GM18517 (cell line): ENCODE results near the gene CACNA1B.

ENCODE experiments used
- ATAC-seq: cut with Tn5 transposase; IDR thresholded peaks from one replicate; pipeline ENCODE4 v1.9.1; 2021; ENCODE audit warnings: mild to moderate bottlenecking, moderate library complexity; ENCODE audit not compliant: unreplicated experiment

Gene CACNA1B

DNA sequence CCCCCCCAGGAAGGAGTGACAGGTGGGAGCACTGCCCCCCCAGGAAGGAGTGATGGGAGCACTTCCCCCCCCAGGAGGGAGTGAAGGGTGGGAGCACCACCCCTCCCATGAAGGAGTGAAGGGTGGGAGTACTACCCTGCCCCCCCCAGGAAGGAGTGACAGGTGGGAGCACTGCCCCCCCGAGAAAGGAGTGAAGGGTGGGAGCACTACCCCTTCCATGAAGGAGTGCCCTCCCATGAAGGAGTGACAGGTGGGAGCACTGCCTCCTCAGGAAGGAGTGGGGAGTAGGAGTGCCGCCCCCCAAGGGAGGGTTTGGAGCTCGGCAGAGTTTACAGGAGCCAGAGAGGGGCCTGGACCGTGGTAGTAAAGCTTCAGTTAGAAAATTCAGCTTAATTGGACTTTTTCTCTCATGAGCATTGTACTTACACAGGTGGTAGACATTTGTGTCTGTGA is 100.7 kb downstream of the CACNA1B start:
- no peak for ATAC-seq

DNA sequence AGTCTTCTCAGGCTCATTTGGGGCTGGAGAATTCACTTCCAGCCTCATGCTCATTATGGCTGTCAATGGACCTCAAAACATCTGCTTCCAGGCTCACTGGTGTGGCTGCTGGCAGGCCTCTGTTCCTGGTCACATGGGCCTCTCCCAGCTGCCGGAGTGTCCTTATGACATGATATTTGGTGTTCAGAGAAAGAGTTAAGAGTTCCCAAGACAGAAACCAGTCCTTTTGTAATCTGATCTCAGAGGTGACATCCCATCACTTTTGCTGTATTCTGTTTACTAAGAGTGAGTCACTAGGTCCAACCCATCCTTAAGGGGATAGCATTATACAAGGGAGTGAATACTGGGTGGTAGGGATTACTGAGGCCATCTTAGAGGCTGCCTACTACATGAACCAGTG is 104.6 kb downstream of the CACNA1B start:
- ATAC-seq, result no peak

GRCh38 chr9:137984005-137984404 is 106.4 kb downstream of the CACNA1B start:
- no peak for ATAC-seq

- no peak for ATAC-seq
These were observed 107.1 kb downstream of the CACNA1B start for GRCh38 chr9:137984520-137985257.

- ATAC-seq, result no peak
These were observed 108.1 kb downstream of the CACNA1B start for GRCh38 chr9:137985637-137986071.

- ATAC-seq, result no peak
These were observed 108.9 kb downstream of the CACNA1B start for GRCh38 chr9:137986268-137987099.

GRCh38 chr9:137987244-137988030 is 109.9 kb downstream of the CACNA1B start:
- ATAC-seq, result no peak

DNA sequence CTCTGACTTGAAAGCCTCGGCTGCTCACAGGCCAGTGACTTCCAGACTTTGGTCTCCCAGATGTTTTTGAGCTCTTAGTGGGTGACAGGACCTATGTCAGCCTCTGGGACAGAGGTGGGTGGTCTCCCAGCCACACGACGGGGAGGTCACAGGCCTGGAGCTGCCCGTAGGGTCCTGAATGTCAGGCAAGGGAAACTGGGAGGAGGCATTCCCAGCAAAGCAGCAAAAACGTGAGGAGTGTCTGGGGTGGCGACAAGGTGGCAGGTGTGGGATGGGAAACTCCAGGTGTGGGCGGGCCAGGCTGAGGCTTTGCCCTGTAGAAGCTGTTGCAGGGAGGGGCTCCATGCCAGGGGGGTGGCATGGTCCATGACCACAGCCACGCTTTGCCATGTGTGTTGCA is 110.5 kb downstream of the CACNA1B start:
- no peak for ATAC-seq

- no peak for ATAC-seq
These were observed 111.1 kb downstream of the CACNA1B start for GRCh38 chr9:137988701-137989100.

- no peak for ATAC-seq
These were observed 111.6 kb downstream of the CACNA1B start for GRCh38 chr9:137989156-137989555.

GRCh38 chr9:137989999-137990715 is 112.6 kb downstream of the CACNA1B start:
- no peak for ATAC-seq

GRCh38 chr9:138003485-138004190 is 126.1 kb downstream of the CACNA1B start:
- no peak for ATAC-seq

GRCh38 chr9:138006576-138007233 is 129.1 kb downstream of the CACNA1B start:
- ATAC-seq, result no peak

DNA sequence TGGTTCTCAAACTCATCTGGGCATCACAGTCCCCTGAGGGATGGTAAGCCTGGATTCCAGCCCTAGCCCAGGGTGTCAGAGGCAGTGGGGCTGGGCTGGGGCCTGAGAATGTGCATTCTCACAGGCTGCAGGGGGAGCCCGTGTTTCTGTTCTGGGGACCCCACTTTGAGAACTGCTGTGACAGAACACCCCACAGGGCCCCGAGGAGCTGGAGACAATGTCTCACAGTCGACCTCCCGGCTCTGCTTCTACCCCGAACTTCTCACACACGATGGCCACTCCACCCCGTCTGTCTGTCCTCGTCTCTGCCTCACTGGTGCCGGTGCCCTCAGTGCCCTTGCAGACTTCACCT is 130.0 kb downstream of the CACNA1B start:
- no peak for ATAC-seq

GRCh38 chr9:138007918-138008841 is 130.6 kb downstream of the CACNA1B start:
- no peak for ATAC-seq

- no peak for ATAC-seq
These were observed 131.6 kb downstream of the CACNA1B start for GRCh38 chr9:138009016-138009802.

GRCh38 chr9:138009803-138010690 is 132.5 kb downstream of the CACNA1B start:
- ATAC-seq, result no peak
